ENCODE measurements around the gene RFX4. TPM values are rescaled to one million over a fixed set of nuclear protein-coding genes. Genes with fewer than 3 reads are reported as not detected.

RFX4 gene
- total and polyA plus RNA-seq, 9 of the 15 experiments (the other 6 are each of a cell fraction or from before 2014, with no cell fraction given) = not detected

- Histone ChIP-seq H3K27ac (ENCODE audit: extremely low read depth, low read depth, low read length) (no peak overlapping the region), H2AFZ (ENCODE audit: low read depth, low read length) (no peak overlapping the region), H3K79me2 (ENCODE audit: control insufficient read depth, insufficient read depth, low read length) (no peaks in the 10 kb centered on the region), H3K9me3 (replicated peaks; ENCODE audit: control insufficient read depth, insufficient read depth, low read depth, low read length) (no peaks in the 10 kb centered on the region), H3K9ac (ENCODE audit: insufficient read depth in 1 of 2, low read depth in 2 of 2, low read length in 2 of 2) (no peak overlapping the region), H3K4me1 (replicated peaks in 1 of 2; ENCODE audit: control insufficient read depth in 2 of 2, insufficient read depth in 2 of 2, low read length in 2 of 2) (no peaks in the 10 kb centered on the region; a peak in 1 of 5 replicates), H3K9me1 (ENCODE audit: control insufficient read depth, insufficient read depth, low read length) (no peaks in the 10 kb centered on the region), H3K36me3 (ENCODE audit: control insufficient read depth, insufficient read depth, low read length) (peaks cover 11% of the 10 kb centered on the region; the same call in 2 of the 3 replicates), H3K4me3 (no peak overlapping the region), H4K20me1 (replicated peaks; ENCODE audit: control insufficient read depth, insufficient read depth, low read length) (no peaks in the 10 kb centered on the region), H3K4me2 (ENCODE audit: insufficient read depth, low read length) (no peak overlapping the region), H3K27me3 (ENCODE audit: control insufficient read depth in 2 of 2, insufficient read depth in 2 of 2, low read length in 2 of 2) (no peaks in the 10 kb centered on the region)
- intact Hi-C loops (cut with micrococcal nuclease) (no loop called here), in situ Hi-C loops (cut with MboI) (no loop called here)
- peak in 1 of 4 experiments; percentile 11 for DNase-seq (ENCODE audit: extremely low read depth in 1 of 4, low spot score in 3 of 4)
- peak in 1 of 3 experiments; percentile 22; a peak in 1 of 6 replicates for TF ChIP-seq CTCF (IDR thresholded peaks at IDR 0.05 in 2 of 3, conservative IDR thresholded peaks at IDR 0.05 in 1 of 3; ENCODE audit: insufficient read depth in 2 of 3, low read depth in 1 of 3, low read length in 3 of 3)
- TF ChIP-seq ATF7 (IDR thresholded peaks at IDR 0.05) = no peak
- peak; percentile 75; the same call in 1 of the 2 replicates for TF ChIP-seq HMBOX1 (IDR thresholded peaks at IDR 0.05)
- no TSS peak for BruUV-seq (replicated peaks)
- FAIRE-seq = peak; percentile 59
- POLR2A ChIA-PET = interaction anchor here (0.7 kb wide), 1 partner anchor 13 kb away, joined by 5 read pairs; no protein-coding TSS in a partner anchor
- 76% methylated on average over 2 of the region's 2 CpGs for WGBS (ENCODE audit: insufficient coverage, low coverage, missing lambda C conversion rate)
- CTCF ChIA-PET (ENCODE audit: low intra/inter-chr PET ratio) = no interaction called here
- ATAC-seq = no peak
Observed at GRCh38 chr12:106790020-106790419, 207.2 kb downstream of the RFX4 start.
